T47D (cell line): ENCODE results near the gene OGA.

Experiments
- DNase-seq, 2 experiments: peaks; one replicate each; pipeline versions ENCODE4 v3.0.0 to v3.0.0-alpha.2; 2011 to 2012; ENCODE audit warnings: low read depth in 1 of 2, low spot score in 1 of 2
- JUND ChIP-seq: IDR thresholded peaks from 2 replicates; pipeline ENCODE4 v1.6.1; 2012; ENCODE audit warnings: low read depth
- in situ Hi-C: cut with HindIII; loops from 2 replicates; pipeline ENCODE4 v1.10.0; 2016; ENCODE audit warnings: low sequenced_read_pairs, low pct_unique_long_range_greater_than_20kb

The OGA gene

DNA sequence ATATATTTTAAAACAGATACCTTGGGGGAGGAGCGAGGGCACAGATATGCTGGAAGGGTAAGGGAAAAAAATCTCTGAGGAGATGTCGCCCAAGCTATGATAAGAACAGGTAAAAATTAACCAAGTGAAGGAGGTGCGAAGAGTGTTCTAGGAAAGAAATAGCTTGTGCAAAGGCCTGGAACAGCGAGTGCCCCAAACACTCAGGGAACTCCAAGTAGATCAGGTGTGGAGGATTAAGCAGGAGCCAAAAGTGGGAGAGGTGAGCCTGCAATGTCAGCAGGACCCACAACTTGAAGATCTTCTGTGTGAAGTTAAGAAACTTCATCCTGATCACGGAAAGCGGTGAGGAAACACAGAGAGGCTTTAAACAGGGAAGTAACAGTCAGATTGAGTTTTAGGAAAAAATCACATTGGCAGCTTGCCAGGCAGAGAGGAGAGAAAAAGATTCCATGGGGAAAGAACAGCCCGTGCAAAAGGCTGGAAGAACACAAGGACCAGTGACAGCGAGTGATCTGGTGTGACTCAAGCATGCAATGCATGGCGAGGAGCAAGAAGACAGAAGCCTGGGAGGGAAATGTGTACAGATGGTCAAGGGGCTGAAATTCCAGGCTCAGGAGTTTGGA is 73.1 kb downstream of the OGA start:
- no peak for DNase-seq
- no peak for TF ChIP-seq JUND
- in situ Hi-C loops: no loop called here

DNA sequence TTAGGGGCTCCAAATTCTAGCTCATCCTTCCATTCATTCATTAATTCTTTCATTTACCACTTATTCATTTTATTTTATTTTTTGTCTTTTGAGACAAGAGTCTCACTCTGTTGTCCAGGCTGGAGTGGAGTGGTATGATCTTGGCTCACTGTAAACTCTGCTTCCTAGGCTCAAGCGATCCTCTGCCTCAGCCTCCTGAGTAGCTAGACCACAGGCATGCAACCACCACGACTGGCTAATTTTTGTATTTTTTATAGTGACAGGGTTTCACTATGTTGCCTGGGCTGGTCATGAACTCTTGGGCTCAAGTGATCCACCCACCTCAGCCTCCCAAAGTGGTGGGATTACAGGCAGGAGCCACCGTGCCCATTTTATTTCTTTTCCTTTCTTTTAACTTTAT is 74.0 kb downstream of the OGA start:
- in situ Hi-C loops: no loop called here
- no peak for TF ChIP-seq JUND
- no peak for DNase-seq

DNA sequence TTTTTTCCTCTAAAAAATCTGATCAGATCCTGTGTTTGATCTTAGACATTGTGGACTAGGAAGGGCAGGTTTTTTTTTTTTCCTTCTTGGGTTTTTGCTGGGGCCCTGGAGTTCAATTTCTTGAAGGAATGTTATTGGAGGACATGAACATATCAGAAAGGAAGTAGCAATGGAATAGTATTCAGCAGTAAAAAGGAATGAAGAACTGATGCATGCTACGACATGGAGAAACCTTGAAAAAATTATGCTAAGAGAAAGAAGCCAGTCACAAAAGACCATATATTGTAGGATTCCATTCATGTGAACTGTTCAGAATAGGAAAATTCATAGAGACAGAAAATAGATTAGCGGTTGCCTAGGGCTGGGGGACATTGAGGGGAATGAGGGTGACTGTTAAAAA is 76.3 kb downstream of the OGA start:
- TF ChIP-seq JUND: no peak
- no peak for DNase-seq
- in situ Hi-C loops: no loop called here

DNA sequence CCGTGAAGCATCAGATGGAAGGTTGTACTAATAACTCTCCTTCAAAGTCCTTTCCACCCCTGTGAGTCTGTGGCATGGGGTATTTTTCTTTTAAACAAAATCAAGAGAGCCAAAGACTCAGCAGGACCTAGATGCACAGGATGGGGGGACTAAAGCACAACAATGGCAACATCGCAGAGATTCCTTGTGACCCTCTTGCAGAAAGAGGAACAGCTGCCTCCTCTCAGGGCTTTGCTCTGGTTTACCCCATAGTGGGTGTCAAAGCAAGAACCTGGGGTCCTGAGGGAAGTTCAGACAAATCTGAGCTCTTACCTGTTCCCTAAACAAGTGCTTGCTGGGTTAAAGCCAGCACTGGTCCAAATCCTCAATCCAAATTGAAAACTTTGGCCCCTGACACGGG is 81.6 kb downstream of the OGA start:
- DNase-seq: no peak
- in situ Hi-C loops: no loop called here
- TF ChIP-seq JUND: no peak
